Left lung (tissue), 10 donors: Measurements from ENCODE around the gene ESRRA. TPM values are rescaled to one million over a fixed set of nuclear protein-coding genes. Genes with fewer than 3 reads are reported as not detected.
"Not testable (repeated sequence)": the region's sequence is repeated elsewhere in the genome, so short reads cannot be mapped to it uniquely, and the experiment has no call there.

Source experiments
- ATAC-seq: fragments of 200-7000 bp; cut with Tn5 transposase; one replicate; pipeline ENCODE4 v1.9.1; 2020; ENCODE audit warnings: moderate library complexity
- DNase-seq, 4 donors: peaks; one replicate each; pipeline ENCODE4 v3.0.0-alpha.2; 2013 to 2020
- H3K27ac ChIP-seq, 2 donors: fragments of 200-600 bp; sonication (generic) in 1 of 2; one replicate each; pipeline versions ENCODE4 v1.5.0 to v1.8.0; 2020 to 2021
- H3K27me3 ChIP-seq, 2 donors: fragments of 200-600 bp; sonication (generic) in 1 of 2; one replicate each; pipeline versions ENCODE4 v1.5.0 to v1.8.0; 2020 to 2021
- H3K36me3 ChIP-seq, 2 donors: fragments of 200-600 bp; sonication (generic) in 1 of 2; one replicate each; pipeline versions ENCODE4 v1.5.0 to v1.8.0; 2020 to 2021
- H3K4me1 ChIP-seq, 2 donors: fragments of 200-600 bp; one replicate each; pipeline ENCODE4 v1.8.0; 2021
- H3K4me3 ChIP-seq, 2 donors: fragments of 200-600 bp; sonication (generic) in 1 of 2; one replicate each; pipeline versions ENCODE4 v1.5.0 to v1.8.0; 2020 to 2021; ENCODE audit warnings: mild to moderate bottlenecking in 1 of 2
- H3K9me3 ChIP-seq, 2 donors: fragments of 200-600 bp; sonication (generic) in 1 of 2; one replicate each; pipeline versions ENCODE4 v1.5.0 to v1.8.0; 2020 to 2021
- CTCF ChIP-seq, 2 donors: fragments of 200-600 bp; sonication (generic) in 1 of 2; IDR thresholded peaks; one replicate each; pipeline versions ENCODE4 v1.5.0 to v1.8.0; 2021; ENCODE audit warnings: antibody characterized with exemption in 2 of 2
- intact Hi-C, 2 donors: fragments of 100-400 bp; cut with DNase I; formaldehyde crosslinking; loops; one replicate each; pipeline versions ENCODE4 v1.11.2 to v1.14.2; 2022
- polyA plus RNA-seq, 6 donors: library from polyadenylated mRNA; unstranded; fragments of 120-200 nt; gene quantifications; one replicate each; pipeline ENCODE4 v1.2.1, GENCODE V29; 2013; ENCODE audit not compliant: insufficient read length in 6 of 6
- total RNA-seq, 2 donors: library from RNA; stranded (reverse); fragmentation: NEBNext Ultra II Directional; extraction: Animal tissue kit (Norgen Biotek cat#: 25700); gene quantifications; one replicate each; pipeline ENCODE4 v1.2.1, GENCODE V29; 2021
- donor health status: DM: no; HTN: yes; CAD: no.
- donor health status: DM: no; HTN: no; CAD: no.

Gene ESRRA
- total and polyA plus RNA-seq, 8 donors: 10.2 to 60.1 (median 13.8) TPM

DNA sequence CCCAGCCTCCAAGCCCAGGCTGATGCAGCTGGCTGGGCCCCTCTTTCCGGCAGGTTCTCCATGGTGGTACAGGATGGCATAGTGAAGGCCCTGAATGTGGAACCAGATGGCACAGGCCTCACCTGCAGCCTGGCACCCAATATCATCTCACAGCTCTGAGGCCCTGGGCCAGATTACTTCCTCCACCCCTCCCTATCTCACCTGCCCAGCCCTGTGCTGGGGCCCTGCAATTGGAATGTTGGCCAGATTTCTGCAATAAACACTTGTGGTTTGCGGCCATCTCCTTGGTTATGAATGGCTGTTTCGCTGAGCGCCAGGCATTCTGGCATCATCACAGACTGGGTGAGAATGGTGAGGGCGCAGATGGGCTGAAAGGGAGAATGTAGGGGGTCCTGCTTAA, 16.2 kb downstream of the ESRRA start:
- no peak for TF ChIP-seq CTCF (IDR thresholded peaks at IDR 0.05)
- ATAC-seq (peak; percentile 30), DNase-seq (peak in 3 of 4 donors; percentile 64 to 79 (median 75))
- intact Hi-C loops: no loop called here
- Histone ChIP-seq H3K27me3 (no peaks in the 10 kb centered on the region), H3K4me3 (no peak overlapping the region), H3K9me3 (no peaks in the 10 kb centered on the region), H3K36me3 (peaks cover 0 to 22% of the 10 kb centered on the region in 2 donors), H3K27ac (peak overlapping the region; percentile 26 to 50), H3K4me1 (peaks cover 5 to 32% of the 10 kb centered on the region in 2 donors)

GRCh38 chr11:64322925-64323260, 17.6 kb downstream of the ESRRA start:
- no peak overlapping the region for H3K27ac ChIP-seq
- TF ChIP-seq CTCF (IDR thresholded peaks at IDR 0.05): no peak
- H3K36me3 ChIP-seq: peaks cover 0 to 20% of the 10 kb centered on the region in 2 donors
- intact Hi-C loops: no loop called here
- H3K27me3 ChIP-seq: no peaks in the 10 kb centered on the region
- DNase-seq: no peak
- H3K9me3 ChIP-seq: no peaks in the 10 kb centered on the region
- no peak overlapping the region for H3K4me3 ChIP-seq
- no peak for ATAC-seq
- peaks cover 5 to 27% of the 10 kb centered on the region in 2 donors for H3K4me1 ChIP-seq

DNA sequence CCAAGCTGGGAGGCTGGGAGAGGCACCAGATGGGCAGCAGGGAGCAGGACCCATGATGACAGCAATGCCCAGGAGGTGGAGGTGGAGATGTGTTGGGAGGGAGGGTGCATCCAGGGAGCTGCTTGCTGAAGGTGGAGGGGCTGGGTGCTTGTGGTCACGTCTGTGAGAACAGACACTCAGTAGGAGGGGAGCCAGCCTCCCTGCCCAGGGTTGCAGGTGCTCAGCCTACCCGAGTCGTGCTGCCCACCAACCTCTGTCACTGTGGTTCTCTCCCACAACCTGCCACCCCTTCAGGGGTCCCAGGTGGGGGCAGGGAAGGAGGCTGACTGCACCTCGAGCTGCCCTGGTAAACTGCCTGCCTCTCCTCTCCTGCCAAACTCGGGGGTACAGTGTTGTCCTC, 18.0 kb downstream of the ESRRA start:
- no peak overlapping the region for H3K27ac ChIP-seq
- H3K36me3 ChIP-seq: peaks cover 0 to 20% of the 10 kb centered on the region in 2 donors
- no peaks in the 10 kb centered on the region for H3K9me3 ChIP-seq
- ATAC-seq: no peak
- TF ChIP-seq CTCF (IDR thresholded peaks at IDR 0.05): no peak
- DNase-seq: no peak
- intact Hi-C loops: no loop called here
- H3K4me3 ChIP-seq: no peak overlapping the region
- H3K27me3 ChIP-seq: no peaks in the 10 kb centered on the region
- peaks cover 5 to 27% of the 10 kb centered on the region in 2 donors for H3K4me1 ChIP-seq

DNA sequence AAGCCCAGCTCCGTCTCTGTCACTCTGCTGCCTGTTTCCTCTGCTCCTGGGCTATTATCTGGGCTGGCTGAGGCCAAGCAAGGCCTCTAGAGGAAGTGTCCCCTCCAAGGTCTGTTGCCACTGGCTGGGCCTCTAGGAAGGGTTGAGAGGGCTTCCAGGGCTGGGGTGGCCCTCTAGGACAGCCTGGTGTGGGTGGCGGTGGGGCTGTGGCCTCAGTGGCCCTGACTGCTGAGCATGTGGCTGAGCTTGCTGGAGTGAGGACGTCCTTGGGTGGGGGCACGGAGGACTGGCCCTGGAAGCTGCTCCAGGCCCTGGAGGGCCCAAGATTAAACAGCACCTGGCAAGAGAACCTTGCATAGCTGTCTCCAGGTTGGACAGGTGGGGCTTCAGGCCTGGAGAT, 18.7 kb downstream of the ESRRA start:
- ATAC-seq, H3K4me3 ChIP-seq, DNase-seq, H3K9me3 ChIP-seq, intact Hi-C loops, H3K27me3 ChIP-seq, H3K27ac ChIP-seq: not testable (repeated sequence)
- H3K4me1 ChIP-seq: peaks cover 3 to 22% of the 10 kb centered on the region in 2 donors
- H3K36me3 ChIP-seq: peaks cover 0 to 20% of the 10 kb centered on the region in 2 donors

DNA sequence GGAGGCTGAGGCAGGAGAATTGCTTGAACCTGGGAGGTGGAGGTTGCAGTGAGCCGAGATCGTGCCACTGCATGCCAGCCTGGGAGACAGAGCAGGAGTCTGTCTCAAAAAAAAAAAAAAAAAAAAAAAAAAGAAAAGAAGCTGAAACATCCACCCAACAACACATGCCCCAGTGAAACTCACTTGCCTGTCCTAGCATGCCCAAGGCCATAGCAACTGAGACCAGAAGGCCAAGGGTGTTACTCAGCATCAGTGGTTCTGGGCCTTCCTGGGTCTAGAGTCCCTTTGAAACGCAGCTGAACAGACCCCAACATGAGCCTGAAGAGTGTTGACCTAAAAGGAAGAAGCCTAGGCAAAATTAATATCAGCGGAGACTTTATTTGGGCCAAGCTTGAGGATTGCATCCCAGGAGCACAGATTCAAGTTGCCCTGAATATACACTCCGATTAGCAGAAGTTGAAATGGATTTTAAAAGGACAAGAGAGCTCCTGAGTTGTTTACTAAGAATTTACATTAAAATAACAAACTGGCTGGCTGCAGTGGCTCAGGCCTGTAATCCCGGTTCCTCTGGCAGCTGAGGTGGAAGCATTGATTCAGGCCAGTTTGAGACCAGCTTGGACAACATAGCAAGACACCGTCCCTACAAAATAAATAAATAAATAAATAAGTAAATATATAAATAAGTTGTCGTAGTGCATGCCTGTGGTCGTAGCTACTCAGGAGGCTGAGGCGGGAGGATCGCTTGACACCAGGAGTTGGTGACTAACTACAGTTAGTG, 19.6 kb downstream of the ESRRA start:
- ATAC-seq (no peak), DNase-seq (no peak)
- intact Hi-C loops: no loop called here
- Histone ChIP-seq H3K36me3 (peaks cover 0 to 20% of the 10 kb centered on the region in 2 donors), H3K27me3 (no peaks in the 10 kb centered on the region), H3K27ac (no peak overlapping the region), H3K9me3 (no peaks in the 10 kb centered on the region), H3K4me3 (no peak overlapping the region), H3K4me1 (peaks cover 0 to 15% of the 10 kb centered on the region in 2 donors)
- TF ChIP-seq CTCF (IDR thresholded peaks at IDR 0.05): no peak

GRCh38 chr11:64327375-64327774, 22.1 kb downstream of the ESRRA start:
- H3K36me3 ChIP-seq: peaks cover 0 to 5% of the 10 kb centered on the region in 2 donors
- no peaks in the 10 kb centered on the region for H3K9me3 ChIP-seq
- H3K4me1 ChIP-seq: peaks cover 6 to 16% of the 10 kb centered on the region in 2 donors
- no peak overlapping the region for H3K4me3 ChIP-seq
- DNase-seq (no peak), ATAC-seq (no peak)
- H3K27me3 ChIP-seq: no peaks in the 10 kb centered on the region
- TF ChIP-seq CTCF (IDR thresholded peaks at IDR 0.05): no peak
- intact Hi-C loops: no loop called here
- H3K27ac ChIP-seq: no peak overlapping the region
